Left renal cortex interstitium (tissue), 4 donors: ENCODE measurements around the gene C14orf93. TPM values are rescaled to one million over a fixed set of nuclear protein-coding genes. Genes with fewer than 3 reads are reported as not detected.
A peak's percentile ranks its signal among the peaks of the same experiment; 100 is the strongest.

ENCODE experiments used
- DNase-seq, 4 donors: peaks; one replicate each; pipeline ENCODE4 v3.0.0-alpha.2; 2013; ENCODE audit warnings: low read depth in 4 of 4, low spot score in 2 of 4, missing footprints in 1 of 4
- polyA plus RNA-seq, 4 donors: library from polyadenylated mRNA; unstranded; fragments of 120-200 nt; gene quantifications; one replicate each; pipeline ENCODE4 v1.2.1, GENCODE V29; 2013; ENCODE audit not compliant: insufficient read length in 4 of 4

Gene C14orf93
- polyA plus RNA-seq, 4 donors: 18.8 to 25.3 (median 23.3) TPM

- no peak for DNase-seq
Measured at GRCh38 chr14:22997676-22998323, 12.1 kb downstream of the C14orf93 start.

GRCh38 chr14:22996768-22997654 lies 12.9 kb downstream of the C14orf93 start:
- DNase-seq: no peak

GRCh38 chr14:22995889-22996625 lies 13.9 kb downstream of the C14orf93 start:
- DNase-seq: no peak

- no peak for DNase-seq
Measured at GRCh38 chr14:22994762-22995275, 15.1 kb downstream of the C14orf93 start.

GRCh38 chr14:22993517-22993916 lies 16.4 kb downstream of the C14orf93 start:
- DNase-seq: no peak

GRCh38 chr14:22991852-22992251 lies 18.1 kb downstream of the C14orf93 start:
- no peak for DNase-seq

- no peak for DNase-seq
Measured at GRCh38 chr14:22987291-22987690, 22.7 kb downstream of the C14orf93 start.

GRCh38 chr14:22986508-22987054 lies 23.4 kb downstream of the C14orf93 start:
- DNase-seq: no peak

- DNase-seq: no peak
Measured at GRCh38 chr14:22985894-22986507, 23.9 kb downstream of the C14orf93 start.

- no peak for DNase-seq
Measured at GRCh38 chr14:22984959-22985658, 24.8 kb downstream of the C14orf93 start.

GRCh38 chr14:22982477-22983245 lies 27.3 kb downstream of the C14orf93 start, which contains the start of gene AJUBA:
AJUBA (minus strand) TSS chr14:22982551; CDS start chr14:22982266, 285 bp downstream.
- peak in 2 of 4 donors; percentile 91 to 95 for DNase-seq

GRCh38 chr14:22981876-22982476 lies 28.0 kb downstream of the C14orf93 start:
- DNase-seq: no peak

GRCh38 chr14:22981090-22981875 lies 28.7 kb downstream of the C14orf93 start:
- no peak for DNase-seq

GRCh38 chr14:22980672-22981089 lies 29.3 kb downstream of the C14orf93 start:
- DNase-seq: no peak

GRCh38 chr14:22979748-22980392 lies 30.1 kb downstream of the C14orf93 start:
- DNase-seq: no peak

- DNase-seq: no peak
Measured at GRCh38 chr14:22978981-22979671, 30.8 kb downstream of the C14orf93 start.

- DNase-seq: no peak
Measured at GRCh38 chr14:22978487-22978837, 31.5 kb downstream of the C14orf93 start.
